ENCODE measurements around the gene FRYL.

The FRYL gene

DNA sequence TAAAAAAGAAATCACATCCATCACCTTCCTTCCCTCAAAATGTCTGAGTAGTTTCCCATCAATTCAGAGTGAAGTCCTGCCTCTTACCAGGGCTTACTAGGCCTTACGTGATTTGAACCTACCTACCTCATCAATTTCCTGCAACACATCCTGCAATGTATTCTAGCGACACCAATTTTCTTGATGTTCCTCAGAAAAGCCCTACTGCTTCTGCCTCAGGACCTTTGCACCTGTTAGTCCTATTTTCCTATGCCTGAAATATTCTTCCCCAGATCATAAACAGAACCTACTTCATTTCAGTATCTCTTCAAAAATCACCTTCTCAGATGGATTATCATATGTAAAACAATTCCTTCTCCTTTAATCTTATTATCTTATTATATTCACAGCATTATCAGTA lies 237.2 kb downstream of the FRYL start:
- no peak for DNase-seq

GRCh38 chr4:48539597-48539996 lies 240.5 kb downstream of the FRYL start:
- DNase-seq, result no peak

DNA sequence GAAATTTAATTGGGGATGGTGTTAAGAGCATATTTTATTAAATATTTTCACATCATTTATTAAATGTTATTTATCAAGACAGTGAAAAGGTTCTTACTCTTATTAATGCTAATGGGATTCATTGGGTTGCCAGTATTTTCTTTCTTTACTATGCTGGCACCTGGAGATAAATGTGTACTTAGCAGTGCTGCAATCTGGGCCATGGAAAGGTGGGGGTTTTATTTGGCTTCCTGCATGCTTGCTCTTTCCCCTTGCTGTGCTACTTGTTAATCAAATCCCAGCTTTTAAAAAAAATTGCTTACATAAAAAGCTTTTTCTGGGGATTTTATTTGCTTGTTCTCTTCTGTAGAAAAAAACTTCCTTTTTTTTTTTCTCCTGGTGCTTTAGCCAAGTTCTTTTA lies 241.7 kb downstream of the FRYL start:
- no peak for DNase-seq

GRCh38 chr4:48526406-48526805 lies 253.7 kb downstream of the FRYL start:
- no peak for DNase-seq

GRCh38 chr4:48518143-48518542 lies 261.9 kb downstream of the FRYL start:
- no peak for DNase-seq

DNA sequence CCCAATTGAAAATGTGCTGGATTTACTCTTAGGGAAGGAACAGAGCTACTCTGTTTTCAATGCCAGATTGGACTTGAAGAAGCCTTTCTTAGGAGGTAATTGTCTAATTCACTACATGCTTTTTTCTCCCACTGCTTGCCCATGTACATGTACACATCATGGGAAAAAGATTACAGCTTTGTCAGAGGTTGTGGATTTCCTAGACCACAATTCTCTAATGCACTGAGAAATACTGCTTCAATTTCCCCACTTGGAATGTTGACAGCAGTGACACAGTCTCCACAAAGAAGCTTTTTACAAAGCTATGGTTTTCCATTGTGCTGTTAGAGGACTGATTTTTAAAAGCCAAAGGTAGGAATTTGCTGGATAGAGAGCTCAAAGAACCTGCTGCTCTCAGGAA lies 270.5 kb downstream of the FRYL start:
- no peak for DNase-seq

- no peak for DNase-seq
Measured at GRCh38 chr4:48506716-48507115, 273.4 kb downstream of the FRYL start.

GRCh38 chr4:48504352-48504751 lies 275.7 kb downstream of the FRYL start:
- DNase-seq, result no peak

GRCh38 chr4:48504026-48504330 lies 276.1 kb downstream of the FRYL start:
- DNase-seq, result no peak

DNA sequence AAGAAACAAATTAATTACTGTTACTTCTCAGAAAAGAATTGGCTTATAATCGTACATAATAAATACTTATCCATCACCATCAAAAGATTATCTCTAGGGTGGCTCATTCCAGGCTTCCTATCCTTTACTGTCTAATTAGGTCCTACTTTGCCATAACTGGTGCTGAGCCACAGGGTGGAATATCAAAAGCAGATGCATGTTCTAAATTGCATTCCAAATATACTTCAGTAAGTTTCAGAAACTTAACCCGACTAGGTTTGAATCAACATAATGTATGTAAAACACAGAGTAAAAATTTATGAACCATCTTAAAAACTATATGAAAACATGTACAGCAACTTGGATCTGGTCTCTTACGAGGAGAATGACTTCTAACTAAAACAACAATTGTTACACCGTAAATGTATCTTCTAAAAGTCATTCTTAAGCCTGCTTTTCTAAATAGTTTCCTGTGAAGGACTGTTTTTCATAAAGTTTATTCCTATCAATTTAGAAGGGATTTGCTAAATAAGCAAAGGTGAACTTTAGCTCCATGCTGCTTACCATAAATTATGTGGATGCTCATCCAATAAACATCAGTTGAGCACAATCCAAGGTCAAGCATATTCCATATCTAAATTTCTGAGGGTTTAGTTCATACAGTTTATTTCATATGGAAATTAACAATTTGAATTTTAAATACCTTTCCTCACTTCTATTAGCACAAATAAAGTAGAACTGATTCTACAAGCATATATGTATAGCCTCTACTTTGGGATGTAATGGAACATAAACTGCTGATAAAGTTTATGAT lies 276.6 kb downstream of the FRYL start:
- DNase-seq, result no peak

GRCh38 chr4:48499551-48500066 lies 280.5 kb downstream of the FRYL start:
- no peak for DNase-seq

GRCh38 chr4:48498895-48499294 lies 281.2 kb downstream of the FRYL start:
- DNase-seq, result no peak

DNA sequence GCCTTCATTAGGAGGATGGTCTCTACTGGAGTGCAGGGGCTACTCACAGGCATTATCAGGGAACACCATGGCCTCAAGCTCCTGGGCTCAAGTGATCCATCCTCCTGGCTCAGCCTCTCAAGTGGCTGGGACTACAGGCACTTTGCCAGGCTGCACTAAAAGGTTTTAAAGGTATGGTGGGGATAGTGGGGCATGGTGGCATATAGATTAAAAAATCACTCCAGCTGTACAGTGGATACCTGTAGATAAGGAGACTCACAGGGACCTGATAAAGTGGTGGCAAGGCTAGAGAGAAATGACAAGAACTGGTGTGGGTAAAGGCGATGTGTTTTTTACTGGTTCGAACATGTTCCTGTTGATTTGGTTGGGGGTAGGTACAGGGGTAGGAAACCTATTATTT lies 284.1 kb downstream of the FRYL start:
- DNase-seq, result no peak

- DNase-seq, result no peak
Measured at GRCh38 chr4:48493452-48494100, 286.5 kb downstream of the FRYL start.

DNA sequence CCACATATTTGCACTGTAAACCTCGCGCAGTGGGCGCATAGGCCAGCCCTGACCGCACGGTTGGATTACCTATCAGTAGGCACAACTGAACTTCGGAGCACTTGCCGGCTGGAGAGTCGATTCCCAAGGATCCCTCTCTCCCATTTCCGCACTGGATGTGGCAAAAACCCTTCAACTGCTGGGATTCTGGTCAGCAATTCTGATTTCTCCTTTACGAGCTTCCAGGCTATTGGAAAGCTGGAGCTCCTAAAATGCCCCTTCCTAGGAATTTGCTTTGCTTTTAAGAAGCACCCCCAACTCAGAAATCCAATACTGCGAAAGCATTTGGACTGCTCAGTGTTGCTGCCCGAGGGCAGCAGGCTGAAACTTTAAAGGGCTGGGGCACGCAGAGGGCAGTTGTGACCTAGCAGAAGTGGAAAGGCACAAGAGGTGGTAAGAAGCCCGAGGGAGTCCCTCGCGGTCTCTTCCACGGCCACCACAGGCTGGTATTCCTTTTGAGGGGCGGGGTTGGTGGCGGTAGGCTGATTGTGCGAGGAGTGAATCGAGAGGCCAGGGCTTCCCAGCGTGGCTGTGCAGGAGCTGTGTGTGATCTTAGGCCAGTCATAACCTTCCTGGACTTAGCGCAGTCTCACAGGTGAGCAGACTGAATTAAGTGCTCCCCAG lies 288.4 kb downstream of the FRYL start:
- DNase-seq, result no peak

GRCh38 chr4:48490680-48491513 lies 289.2 kb downstream of the FRYL start:
- DNase-seq, result no peak

DNA sequence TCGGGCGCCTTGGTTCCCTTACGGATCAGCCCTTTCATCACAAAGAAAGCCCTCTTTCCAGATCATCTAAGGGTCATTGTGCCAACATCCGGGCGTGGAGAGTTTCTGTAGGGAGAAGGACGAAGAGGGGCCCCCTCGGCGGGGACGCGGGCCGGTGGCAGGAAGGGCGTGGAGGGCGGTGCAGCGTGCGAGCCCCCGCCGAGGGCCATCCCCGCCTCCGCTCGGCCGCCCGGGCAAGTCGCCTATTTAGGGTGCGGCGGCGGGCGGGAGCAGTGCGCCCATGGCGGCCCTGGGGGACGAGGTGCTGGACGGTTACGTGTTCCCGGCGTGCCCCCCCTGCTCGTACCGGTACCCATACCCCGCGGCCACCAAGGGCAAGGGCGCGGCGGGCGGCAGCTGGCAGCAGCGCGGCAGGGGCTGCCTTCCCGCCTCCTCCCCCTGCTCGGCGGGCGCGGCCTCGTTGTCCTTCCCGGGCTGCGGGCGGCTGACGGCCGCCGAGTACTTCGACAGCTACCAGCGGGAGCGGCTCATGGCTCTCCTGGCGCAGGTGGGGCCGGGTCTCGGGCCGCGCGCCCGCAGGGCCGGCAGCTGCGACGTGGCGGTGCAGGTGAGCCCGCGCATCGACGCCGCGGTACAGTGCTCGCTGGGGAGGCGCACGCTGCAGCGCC lies 289.9 kb downstream of the FRYL start, which contains the start of gene ZAR1:
Gene ZAR1 (plus strand): TSS at position 241 of the 668 bp plus-strand sequence. CDS start 40 bp downstream, at position 281.
- DNase-seq, result no peak

DNA sequence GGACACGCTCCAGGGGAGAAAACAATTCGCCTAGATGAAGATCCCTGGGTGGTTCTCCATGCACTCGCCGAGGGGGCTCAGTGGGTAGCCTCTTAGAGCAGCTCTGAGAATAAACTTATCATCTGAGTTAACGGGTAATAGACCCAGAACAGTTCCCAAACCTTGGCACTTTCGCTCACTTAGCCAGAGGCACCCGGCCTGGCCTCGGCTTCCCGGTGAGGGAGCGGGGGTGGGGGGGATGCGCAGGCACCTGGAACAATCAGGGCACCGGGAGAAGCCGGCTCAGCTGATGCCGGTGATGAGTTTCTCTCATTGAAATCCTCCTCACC lies 290.4 kb downstream of the FRYL start:
- no peak for DNase-seq

- DNase-seq, result no peak
Measured at GRCh38 chr4:48484494-48485168, 295.4 kb downstream of the FRYL start.

GRCh38 chr4:48483777-48484493 lies 296.1 kb downstream of the FRYL start:
- DNase-seq, result no peak

Measured in kidney glomerular epithelial cell (primary cell).